ENCODE measurements around the gene GTSF1L.
A peak's percentile ranks its signal among the peaks of the same experiment; 100 is the strongest.

GTSF1L gene
- total RNA-seq: 0 to 0.06 (median 0) reads per million in 18 experiments

DNA sequence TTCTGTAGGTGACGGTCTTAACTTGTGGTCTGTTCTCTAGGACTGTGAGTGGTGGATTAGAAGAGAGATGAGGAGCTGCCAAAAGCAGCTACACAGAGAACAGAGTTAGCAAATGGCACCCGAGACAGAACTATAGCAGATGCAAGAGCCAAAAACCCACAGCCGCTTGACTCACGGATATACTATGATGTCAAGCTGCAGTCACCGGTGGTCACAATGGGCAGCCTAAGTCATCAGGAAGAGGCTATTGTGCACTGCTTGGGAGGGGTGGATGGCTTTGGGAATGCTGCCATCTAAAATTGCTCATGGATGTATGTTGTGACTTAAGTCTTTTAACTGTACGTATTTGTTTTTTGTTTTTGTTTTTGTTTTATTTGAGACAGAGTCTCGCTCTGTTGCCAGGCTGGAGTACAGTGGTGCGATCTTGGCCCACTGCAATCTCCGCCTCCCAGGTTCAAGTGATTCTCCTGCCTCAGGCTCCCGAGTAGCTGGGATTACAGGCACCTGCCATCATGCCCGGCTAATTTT lies at the start of gene GTSF1L:
Gene GTSF1L (minus strand): TSS at position 192 of the 528 bp plus-strand sequence. CDS start 308 bp downstream, outside the sequence.
- DNase-seq: no peak

DNA sequence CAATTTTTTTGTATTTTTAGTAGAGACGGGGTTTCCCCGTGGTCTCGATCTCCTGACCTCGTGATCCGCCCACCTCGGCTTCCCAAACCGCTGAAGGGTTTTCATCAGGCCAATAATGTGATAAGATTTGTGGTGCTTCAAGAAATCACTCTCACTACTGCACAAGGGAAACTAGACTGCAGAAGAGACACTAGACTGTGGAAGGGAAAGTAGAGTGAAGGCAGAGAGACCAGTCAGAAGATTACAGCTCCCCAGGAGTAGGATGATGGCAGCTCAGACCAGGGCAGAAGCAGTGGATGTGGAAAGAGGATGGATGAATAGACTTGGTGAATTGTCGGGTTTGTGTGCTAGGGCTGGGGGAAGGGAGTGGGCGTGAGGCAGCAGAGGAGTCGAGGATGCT lies 48.0 kb upstream of the GTSF1L start:
- DNase-seq: no peak

DNA sequence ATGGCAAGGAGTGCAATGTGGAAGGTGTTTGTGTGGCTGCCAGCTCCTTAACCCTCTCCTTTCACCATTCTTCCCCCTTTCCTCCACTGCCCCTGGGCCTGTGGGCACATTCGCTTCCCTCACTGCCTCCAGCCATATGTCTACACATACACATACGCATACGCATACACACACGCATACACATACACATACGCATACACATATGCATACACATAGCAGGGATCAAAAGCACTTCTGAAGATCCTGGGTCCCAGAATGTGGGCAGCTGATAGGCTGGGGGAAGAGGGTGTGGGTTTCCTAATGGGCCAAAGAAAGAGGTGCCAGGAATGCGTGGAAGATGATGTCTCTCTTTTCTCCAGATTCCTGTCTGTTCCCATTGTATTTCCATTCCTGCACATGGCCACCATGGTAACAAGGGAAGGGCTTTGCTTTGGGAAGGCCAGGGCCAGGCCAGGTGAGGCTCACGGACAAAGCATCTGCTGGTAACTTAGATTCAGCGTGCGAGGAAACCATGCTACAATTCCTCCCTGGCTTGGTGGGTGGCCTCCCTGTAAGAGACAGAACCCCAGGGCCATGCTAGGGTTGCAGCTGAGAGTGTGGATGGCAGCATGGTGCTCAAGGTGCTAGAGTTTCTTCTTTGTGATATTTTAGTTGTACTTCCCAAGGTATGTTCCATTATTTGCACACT lies 44.8 kb upstream of the GTSF1L start:
- no peak for DNase-seq

DNA sequence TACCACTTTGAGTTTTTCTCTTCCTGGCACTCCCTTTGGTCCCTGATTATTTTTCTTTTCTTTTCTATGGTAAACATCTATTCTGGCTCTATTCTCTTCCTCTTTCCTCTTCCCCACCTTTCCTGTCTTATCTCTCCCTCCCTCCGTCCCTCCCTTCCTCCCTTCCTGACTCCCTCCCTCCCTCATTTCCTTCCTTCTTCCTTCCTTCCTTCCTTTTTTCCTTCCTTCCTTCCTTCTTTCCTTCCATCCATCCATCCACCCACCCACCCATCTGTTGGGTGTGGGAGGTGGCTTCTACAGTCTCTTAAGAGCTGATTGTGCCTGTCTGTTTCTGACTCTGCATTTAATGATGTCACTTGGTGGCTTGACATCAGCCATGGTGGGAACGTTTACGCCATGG lies 43.5 kb upstream of the GTSF1L start:
- DNase-seq: no peak

DNA sequence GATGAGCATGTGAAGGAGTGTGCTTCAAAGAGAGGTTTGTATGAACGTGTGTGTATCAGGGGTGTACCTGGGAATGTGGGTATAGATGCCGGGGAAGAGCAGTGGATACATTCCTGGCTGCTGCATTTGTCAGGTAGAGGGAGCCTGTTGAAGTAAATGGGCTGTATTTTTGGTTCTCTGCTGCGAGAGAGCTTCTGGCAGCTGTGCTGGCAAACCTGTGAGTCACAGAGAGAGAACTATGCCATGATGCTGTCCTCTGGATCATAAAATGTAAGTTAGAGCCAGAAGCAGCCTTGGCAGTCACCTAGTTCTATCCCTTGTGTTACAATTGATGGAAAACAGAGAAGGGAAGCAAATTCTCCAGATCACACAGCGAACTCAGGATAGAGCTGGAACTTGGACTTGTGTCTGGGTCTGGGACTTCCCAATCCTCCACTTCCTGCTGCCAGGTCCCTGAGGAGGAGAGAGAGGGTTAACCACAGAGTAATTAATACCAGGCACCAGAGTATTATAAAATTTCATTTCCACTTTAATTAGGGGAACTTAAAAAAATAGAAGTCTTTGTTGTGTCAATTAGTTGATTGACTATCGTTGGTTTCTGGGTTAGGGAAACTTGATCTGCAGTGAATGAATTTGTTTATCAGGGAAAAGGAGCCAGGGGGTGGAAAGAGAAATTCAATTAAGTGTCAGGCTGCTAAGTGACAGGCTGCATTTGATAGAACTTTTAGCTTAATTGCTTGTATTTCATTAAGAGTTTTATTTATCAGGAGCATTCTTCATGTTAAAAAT lies 41.1 kb upstream of the GTSF1L start:
- no peak for DNase-seq

DNA sequence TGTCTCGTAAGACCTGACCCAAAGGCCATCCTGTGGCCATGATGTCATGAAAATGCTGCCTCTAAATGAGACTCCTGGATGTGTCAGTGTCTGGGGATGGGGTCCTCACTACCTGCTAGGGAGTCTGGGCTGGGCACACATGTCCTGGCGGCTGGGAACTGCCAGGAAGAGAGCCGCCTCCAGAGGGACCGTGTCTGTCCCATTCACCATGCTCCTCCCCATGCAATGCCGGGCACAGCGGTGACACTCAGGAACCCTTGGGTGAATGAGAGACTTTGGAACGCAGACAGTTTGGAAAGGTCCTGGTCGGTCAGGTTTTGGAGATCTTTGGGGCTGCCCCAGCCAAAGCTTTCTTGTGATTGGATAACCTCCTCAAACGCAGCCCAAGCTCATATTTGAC lies 40.1 kb upstream of the GTSF1L start:
- DNase-seq: no peak

DNA sequence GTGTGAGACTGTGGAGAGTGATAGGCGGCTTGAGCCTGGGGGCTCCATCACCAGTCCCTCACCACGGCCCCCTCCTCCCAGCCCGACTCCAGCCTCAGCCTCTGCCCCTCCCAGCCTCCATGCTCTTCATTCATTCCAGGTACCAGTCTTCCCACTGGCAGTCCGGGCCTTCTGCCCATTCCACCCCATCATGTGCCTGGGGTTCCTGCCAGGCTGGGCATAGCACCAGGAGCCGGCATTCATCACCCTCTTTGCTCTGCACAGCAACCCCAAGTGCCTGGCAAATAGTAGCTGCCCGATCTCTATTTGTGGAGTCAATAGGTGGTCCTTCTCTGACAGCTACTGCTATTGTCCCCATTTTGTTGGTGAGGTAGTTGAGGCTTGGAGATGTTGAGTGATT lies 39.6 kb upstream of the GTSF1L start:
- no peak for DNase-seq

DNA sequence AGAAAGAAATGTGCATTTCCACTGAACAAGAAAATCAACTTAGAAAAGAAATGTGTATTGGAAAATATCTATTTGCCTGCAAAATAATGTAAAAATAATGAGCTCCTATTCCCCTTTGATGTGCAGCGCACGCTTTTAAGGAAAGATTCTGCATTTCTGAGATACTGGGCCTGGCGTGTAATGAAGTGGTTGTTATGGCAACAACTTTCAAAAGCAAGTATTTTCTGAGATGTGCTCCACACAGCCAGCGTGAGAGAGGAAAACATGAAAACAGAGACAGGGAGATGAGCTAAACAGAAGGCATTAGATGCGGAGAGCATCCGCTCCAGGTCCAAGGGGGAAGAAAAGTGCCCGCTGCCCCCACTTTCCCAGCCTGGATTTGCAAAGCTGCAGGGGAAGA lies 39.1 kb upstream of the GTSF1L start:
- no peak for DNase-seq

DNA sequence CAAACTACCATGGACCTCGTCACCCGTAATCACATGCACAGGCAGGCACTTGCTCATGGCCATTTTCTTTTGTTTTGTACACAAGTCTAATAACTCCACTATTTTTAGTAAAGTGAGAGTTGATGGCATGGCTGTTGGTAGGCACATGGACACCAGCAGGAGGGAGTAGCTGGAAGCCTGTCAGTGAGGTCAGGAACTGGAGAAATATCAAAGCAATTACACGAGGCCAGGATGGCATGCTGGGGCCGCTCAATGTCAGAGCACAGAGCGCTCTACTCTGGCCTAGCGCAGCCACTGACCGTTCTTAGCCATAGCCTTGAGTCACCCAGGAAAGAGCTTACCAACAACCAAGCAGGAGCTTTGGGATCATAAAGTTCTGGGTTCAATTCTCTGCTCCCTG lies 36.1 kb upstream of the GTSF1L start:
- no peak for DNase-seq

DNA sequence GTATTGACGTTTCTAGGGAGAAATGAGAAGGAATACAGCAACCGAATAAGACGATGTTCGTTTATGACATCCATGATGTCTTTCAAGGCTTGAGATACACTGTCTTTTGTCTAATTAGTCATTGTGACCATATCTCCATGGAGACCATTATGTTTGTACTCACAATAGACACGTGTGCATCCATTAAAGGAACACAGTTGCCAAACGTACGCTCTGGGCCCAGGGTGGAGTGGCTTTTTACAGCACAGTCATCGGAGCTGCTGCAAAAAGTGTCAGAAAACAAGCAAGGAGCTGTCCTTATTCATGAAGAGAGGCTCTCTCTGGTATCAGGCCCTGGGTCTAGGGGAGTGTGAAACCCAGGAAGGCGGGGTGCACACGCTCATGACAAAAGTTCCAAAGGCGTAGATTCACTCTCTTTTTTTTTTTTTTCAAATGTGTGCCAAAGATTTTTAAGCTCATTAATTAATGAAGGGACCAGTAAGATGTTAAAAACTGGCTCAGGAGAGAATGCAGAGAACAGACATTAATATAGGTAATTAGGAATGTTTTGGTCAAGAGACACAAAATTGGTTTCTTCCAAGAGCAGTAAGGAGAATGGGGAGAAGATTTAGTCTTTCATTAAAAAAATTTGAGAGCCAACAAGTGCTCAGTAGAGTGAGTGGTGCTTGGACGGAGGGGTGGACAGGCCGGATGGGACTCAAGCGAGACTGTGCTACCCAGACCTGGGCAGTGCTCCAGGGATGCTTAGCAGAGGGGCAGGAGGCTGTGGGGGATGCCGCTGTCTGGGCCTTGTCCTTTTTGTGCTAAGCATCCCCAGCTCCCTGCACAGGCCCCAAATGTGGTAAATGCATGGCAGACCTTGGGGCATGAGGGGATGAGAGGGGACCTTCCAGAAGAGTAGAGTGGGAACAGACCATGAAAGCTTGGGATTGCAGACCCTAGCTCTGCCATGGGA lies 34.9 kb upstream of the GTSF1L start:
- no peak for DNase-seq

DNA sequence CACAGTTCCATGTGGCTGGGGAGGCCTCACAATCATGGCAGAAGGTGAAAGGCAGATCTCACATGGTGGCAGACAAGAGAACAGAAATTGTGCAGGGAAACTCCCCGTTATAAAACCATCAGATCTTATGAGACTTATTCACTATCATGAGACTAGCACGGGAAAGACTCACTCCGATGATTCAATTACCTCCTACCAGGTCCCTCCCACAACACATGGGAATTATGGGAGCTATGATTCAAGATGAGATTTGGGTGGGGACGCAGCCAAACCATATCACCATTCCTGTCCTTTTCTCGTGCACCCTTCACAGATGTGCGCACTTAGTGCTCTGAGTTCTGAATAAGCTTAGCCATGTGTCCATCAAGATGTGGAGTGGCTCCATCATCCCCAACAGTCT lies 31.1 kb upstream of the GTSF1L start:
- peak in 1 of 2 donors; percentile 20 for DNase-seq

DNA sequence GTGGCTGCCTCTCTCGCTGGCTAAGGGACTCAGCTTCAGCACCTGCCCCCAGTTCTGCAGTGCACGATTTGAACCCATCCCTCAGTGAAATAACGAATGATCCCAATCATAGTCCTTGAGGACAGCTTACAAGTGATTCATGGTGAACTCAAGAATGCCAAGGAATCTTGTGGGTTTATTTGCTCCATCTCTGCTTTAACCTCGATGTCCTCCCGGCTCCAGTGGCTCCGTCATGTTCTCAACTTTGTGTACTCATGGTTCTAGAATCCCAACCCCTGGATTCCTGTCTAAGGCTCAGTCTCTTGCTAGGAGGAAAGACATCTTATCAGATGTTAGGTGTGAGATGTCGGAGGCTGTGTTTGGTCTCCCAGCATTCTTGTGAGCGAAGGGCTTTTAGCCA lies 29.0 kb upstream of the GTSF1L start:
- DNase-seq: no peak

DNA sequence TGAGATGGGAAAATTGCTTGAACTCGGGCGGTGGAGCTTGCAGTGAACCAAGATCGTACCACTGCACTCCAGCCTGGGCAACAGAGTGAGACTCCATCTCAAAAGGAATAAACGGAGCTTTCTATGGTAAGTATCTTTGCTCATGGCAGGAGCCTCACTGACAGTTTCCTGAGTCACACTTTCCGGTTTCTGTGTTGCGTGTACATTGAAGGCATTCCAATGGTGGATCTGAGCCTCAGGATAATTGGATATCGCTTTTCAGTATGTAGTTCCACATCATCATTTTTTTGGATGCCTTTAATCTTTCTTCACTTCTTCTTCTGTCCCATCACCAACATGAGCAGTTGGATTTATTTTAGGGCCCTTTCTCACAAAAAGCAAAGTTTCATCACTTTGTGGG lies 28.6 kb upstream of the GTSF1L start:
- no peak for DNase-seq

DNA sequence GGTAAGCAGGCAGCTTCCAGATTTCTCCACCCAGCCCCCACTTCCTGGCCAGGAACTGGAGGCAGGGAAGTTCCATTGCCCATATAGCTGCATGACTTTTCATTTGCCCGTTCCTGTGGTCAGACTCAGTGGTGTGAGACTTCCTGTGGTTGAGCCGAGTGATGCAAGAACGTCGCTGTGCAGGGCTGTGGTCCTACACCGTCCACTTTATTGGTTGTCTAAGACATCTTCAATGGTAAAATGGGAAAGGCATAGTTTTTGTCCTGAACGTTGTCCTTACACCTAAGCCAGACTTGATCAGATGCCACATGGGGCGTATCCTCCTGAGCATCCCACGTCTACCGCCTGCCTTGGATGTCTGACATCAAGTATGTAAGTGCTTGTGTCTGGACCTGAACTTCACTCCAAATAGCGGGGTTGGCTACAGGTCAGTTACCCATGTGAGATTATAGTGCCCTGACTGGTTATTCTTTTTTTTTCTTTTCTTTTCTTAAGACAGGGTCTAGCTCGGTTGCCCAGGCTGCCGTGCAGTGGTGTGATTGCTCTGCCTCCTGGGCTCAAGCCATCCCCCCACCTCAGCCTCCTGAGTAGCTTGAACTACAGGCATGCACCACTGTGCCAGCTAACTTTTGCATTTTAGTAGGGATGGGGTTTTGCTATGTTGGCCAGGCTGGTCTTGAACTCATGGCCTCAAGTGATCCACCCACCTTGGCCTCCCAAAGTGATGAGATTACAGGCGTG lies 25.9 kb upstream of the GTSF1L start:
- DNase-seq: peak; percentile 74 to 82

DNA sequence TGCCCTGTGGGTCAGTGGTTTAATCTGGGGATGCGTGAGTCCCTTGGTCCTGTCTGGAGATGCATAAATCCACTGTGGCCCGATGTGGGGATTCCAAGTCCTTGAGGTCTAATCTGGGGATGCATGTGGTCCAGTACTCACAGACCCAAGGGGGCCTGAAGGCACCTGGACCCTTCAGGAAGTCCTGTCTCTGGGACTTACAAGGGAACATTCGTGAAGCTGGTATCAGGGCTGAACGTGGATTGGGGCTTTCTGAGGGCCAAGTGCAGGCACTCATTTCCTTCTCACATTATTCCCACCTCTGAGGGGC lies 25.2 kb upstream of the GTSF1L start:
- no peak for DNase-seq

DNA sequence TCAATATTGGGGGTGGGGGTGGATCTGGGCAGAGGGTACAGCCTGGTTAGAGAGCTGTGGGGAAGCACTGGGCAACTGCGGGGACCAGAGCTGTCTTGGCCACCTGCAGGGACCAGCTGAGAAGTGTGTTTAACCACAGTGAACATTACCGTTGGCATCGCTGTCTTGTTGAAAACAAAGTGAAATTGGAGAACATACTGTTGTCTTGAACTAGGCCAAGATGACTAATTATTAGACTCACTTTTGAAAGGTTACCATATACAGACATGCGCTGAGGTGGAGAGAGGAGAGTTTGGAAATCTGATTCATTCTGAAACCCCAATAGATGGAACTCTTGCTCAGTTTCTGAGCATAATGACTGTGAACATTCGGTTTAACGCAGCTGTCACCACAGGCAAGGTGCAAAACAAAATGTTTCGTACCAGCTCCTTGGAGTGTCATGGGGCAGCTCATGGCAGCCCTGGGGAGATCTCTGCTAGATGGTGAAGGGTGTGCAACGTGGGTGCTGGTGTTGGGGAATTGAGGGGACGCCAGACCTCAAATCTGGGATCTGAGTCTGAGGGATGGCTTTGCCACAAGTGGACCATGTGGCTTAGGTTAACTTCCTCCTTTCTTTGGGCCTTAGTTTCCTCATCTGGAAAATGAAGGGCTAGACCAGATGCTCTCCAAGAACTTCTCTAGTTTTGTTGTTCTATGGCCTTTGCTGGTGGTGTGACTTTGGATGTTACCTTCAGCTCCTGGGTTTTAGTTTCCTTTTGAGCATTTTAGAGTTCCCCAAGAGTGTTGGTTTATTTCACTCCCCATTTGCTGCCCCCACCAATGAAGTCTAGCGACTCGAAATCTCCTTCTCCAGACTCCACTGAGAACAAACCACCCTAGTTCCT lies 24.6 kb upstream of the GTSF1L start:
- peak in 1 of 2 donors; percentile 13 for DNase-seq

DNA sequence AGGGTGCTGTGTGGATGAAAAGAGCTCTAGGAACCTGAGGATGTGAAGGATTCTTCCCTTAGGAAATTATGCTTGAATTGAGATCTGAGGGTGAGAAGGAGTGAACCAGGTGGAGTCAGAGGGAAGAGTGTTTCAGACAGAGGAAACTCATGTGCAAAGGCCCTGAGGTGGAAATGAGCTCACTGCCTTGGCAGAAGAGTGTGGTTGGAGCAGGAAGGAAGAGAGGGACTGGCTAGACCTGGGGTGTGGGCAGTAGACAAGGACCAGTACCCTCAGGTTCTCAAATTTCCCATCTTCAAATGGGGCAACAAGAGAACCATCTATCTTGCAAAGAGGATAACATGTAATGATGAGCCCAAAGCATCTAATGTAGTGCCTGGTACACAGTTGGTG lies 24.0 kb upstream of the GTSF1L start:
- DNase-seq: no peak

DNA sequence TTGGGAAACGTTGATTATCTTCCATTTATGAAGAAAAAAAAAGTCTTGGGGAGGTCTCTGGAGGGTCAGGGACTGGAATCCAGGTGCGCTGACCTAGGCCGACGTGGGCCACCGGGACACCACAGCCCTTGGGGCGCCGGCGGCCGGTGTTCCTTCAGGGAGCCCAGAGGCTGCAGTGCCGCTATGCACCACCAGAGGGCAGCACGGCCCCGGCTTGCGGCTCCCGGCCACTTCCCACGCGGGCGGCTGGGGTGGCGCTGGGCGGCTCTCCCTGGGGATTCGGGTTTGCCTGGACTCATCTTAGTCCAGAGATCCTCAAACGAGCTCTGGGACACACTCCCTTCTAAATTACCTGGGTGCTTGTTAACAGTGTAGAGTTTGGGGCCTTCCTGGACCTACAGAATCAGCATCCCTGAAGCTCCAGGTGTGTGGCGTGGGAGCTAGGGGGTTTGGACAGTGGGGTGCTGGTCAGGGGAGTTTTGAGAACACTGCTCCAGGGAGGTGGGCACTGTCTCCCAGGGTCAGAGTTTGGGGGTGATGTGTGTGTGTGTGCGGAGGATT lies 23.0 kb upstream of the GTSF1L start:
- peak; percentile 68 to 76 for DNase-seq

DNA sequence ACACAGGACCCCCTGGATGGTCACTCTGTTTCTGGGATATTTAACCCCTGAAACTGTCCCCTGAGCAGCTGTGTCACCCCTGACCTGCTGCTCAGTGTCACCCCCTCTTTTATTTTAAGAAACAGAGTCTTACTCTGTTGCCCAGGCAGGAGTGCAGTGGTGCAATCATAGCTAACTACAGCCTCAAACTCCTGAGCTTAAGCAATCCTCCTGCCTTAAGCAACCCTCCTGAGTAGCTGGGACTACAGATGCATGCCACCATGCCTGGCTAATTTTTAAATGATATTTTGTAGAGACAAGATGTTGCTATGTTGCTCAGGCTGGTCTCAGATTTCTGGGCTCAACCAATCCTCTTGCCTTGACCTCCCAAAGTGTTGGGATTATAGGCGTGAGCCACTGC lies 21.5 kb upstream of the GTSF1L start:
- peak; percentile 64 to 74 for DNase-seq

DNA sequence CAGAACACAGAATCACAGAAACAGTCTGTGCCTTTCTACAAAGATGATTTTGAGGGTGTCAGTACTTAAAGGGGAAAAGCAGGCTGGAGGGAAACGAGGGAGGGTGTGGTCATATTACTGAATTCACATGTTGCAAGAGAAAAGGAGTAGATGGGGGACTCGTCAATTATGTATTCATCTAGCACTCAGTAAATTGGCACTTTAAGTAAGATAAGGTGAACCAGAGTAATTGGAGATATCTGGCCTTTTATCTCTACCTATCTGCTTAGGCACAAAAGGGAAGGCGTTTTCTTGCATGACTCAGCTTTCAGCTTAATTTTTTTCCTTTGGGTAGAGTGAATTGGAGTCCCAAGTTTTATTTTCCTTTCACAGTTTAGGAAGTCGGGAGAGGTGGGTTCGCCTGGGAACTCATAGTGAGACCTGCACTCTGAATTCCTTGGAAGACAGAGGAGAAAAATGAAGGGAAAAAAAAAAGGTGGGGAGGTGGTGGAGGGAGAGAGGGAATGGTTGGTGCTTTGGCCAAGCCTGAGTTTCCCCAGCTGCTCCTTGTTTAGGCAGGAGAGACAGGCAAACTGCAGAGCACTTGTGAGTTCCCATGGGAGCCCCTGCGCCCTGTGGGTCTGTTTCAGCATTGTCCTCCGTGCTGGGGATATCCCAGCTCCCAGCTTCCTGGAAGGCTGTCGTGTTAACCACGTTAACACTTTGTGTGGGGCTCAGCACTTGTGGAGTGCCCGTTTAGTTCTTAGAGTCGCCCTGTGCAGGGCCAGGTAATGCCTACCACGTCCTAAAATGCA lies 19.7 kb upstream of the GTSF1L start:
- peak in 1 of 2 donors; percentile 28 for DNase-seq

All from inflammatory macrophage (primary cell).